Neural cell (in vitro differentiated cells): ENCODE measurements around the gene TBX15.

Experiments
- EP300 ChIP-seq: fragments of 450-650 bp; conservative IDR thresholded peaks from 2 replicates; pipeline ENCODE4 v1.6.1; 2014; ENCODE audit warnings: antibody characterized with exemption, mild to moderate bottlenecking, moderate library complexity; ENCODE audit not compliant: poor library complexity, severe bottlenecking
- EZH2 ChIP-seq: fragments of 200-600, 300-800 bp; shearing (Covaris generic), sonication (generic); IDR thresholded peaks from 2 replicates; pipeline ENCODE4 v1.6.1; 2014; ENCODE audit warnings: antibody characterized with exemption, low read length, borderline replicate concordance, mild to moderate bottlenecking; ENCODE audit not compliant: insufficient read depth, poor library complexity, severe bottlenecking
- MXI1 ChIP-seq: fragments of 450-650 bp; conservative IDR thresholded peaks from 2 replicates; pipeline ENCODE4 v1.6.1; 2014; ENCODE audit warnings: antibody characterized with exemption, mild to moderate bottlenecking; ENCODE audit not compliant: poor library complexity, severe bottlenecking
- POLR2AphosphoS5 ChIP-seq: IDR thresholded peaks from 2 replicates; pipeline ENCODE4 v1.6.1; 2012
- RAD21 ChIP-seq: fragments of 450-650 bp; conservative IDR thresholded peaks from 2 replicates; pipeline ENCODE4 v1.6.1; 2014; ENCODE audit warnings: antibody characterized with exemption, mild to moderate bottlenecking, moderate library complexity
- SMC3 ChIP-seq: fragments of 450-650 bp; conservative IDR thresholded peaks from 2 replicates; pipeline ENCODE4 v1.6.1; 2014; ENCODE audit warnings: antibody characterized with exemption, mild to moderate bottlenecking, moderate library complexity; ENCODE audit not compliant: poor library complexity
- TAF1 ChIP-seq: IDR thresholded peaks from 2 replicates; pipeline ENCODE4 v1.6.1; 2012; ENCODE audit warnings: low read depth
- TF ChIP-seq, protein P1 (sequence below): IDR thresholded peaks from 2 replicates; pipeline ENCODE4 v1.6.1; 2012; ENCODE audit warnings: borderline replicate concordance
- TF ChIP-seq, protein P2 (sequence below): fragments of 450-650 bp; IDR thresholded peaks from 2 replicates; pipeline ENCODE4 v1.5.1; 2014; ENCODE audit warnings: antibody characterized with exemption, mild to moderate bottlenecking, moderate library complexity; ENCODE audit not compliant: poor library complexity, severe bottlenecking

GRCh38 chr1:118890851-118891384, 97.2 kb downstream of the TBX15 start:
- TF ChIP-seq, protein P1, sequence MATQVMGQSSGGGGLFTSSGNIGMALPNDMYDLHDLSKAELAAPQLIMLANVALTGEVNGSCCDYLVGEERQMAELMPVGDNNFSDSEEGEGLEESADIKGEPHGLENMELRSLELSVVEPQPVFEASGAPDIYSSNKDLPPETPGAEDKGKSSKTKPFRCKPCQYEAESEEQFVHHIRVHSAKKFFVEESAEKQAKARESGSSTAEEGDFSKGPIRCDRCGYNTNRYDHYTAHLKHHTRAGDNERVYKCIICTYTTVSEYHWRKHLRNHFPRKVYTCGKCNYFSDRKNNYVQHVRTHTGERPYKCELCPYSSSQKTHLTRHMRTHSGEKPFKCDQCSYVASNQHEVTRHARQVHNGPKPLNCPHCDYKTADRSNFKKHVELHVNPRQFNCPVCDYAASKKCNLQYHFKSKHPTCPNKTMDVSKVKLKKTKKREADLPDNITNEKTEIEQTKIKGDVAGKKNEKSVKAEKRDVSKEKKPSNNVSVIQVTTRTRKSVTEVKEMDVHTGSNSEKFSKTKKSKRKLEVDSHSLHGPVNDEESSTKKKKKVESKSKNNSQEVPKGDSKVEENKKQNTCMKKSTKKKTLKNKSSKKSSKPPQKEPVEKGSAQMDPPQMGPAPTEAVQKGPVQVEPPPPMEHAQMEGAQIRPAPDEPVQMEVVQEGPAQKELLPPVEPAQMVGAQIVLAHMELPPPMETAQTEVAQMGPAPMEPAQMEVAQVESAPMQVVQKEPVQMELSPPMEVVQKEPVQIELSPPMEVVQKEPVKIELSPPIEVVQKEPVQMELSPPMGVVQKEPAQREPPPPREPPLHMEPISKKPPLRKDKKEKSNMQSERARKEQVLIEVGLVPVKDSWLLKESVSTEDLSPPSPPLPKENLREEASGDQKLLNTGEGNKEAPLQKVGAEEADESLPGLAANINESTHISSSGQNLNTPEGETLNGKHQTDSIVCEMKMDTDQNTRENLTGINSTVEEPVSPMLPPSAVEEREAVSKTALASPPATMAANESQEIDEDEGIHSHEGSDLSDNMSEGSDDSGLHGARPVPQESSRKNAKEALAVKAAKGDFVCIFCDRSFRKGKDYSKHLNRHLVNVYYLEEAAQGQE: no peak
- no peak for TF ChIP-seq TAF1
- no peak for TF ChIP-seq SMC3
- TF ChIP-seq RAD21: no peak
- TF ChIP-seq, protein P2, sequence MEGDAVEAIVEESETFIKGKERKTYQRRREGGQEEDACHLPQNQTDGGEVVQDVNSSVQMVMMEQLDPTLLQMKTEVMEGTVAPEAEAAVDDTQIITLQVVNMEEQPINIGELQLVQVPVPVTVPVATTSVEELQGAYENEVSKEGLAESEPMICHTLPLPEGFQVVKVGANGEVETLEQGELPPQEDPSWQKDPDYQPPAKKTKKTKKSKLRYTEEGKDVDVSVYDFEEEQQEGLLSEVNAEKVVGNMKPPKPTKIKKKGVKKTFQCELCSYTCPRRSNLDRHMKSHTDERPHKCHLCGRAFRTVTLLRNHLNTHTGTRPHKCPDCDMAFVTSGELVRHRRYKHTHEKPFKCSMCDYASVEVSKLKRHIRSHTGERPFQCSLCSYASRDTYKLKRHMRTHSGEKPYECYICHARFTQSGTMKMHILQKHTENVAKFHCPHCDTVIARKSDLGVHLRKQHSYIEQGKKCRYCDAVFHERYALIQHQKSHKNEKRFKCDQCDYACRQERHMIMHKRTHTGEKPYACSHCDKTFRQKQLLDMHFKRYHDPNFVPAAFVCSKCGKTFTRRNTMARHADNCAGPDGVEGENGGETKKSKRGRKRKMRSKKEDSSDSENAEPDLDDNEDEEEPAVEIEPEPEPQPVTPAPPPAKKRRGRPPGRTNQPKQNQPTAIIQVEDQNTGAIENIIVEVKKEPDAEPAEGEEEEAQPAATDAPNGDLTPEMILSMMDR: no peak
- TF ChIP-seq EZH2: no peak
- no peak for TF ChIP-seq EP300
- no peak for TF ChIP-seq MXI1
- no peak for TF ChIP-seq POLR2AphosphoS5
